SK-N-MC (cell line): ENCODE data around the gene TMOD1.

ENCODE experiments used
- DNase-seq: peaks from one replicate; pipeline ENCODE4 v3.0.0-alpha.2; 2011; ENCODE audit warnings: low read depth, low spot score
- H3K27ac ChIP-seq: fragments of 200-600 bp; sonication (generic); 2 replicates; pipeline ENCODE4 v1.5.1; 2016; ENCODE audit warnings: mixed run types
- H3K36me3 ChIP-seq: fragments of 200-600 bp; sonication (generic); 2 replicates; pipeline ENCODE4 v1.6.1; 2017; ENCODE audit warnings: antibody characterized with exemption, low read length, mixed read lengths; ENCODE audit not compliant: insufficient read depth
- H3K4me3 ChIP-seq: fragments of 200-600 bp; sonication (generic); 2 replicates; pipeline ENCODE4 v1.5.1; 2016
- H3K9ac ChIP-seq: fragments of 200-600 bp; sonication (generic); 2 replicates; pipeline ENCODE4 v1.8.0; 2017; ENCODE audit warnings: mixed run types, mixed read lengths; ENCODE audit not compliant: insufficient read length
- H3K9me3 ChIP-seq: fragments of 200-600 bp; sonication (generic); 2 replicates; pipeline ENCODE4 v1.6.1; 2017; ENCODE audit warnings: low read depth, mild to moderate bottlenecking, antibody characterized with exemption, low read length, moderate library complexity, mixed read lengths
- EZH2 ChIP-seq: fragments of 200-600 bp; sonication (generic); IDR thresholded peaks from one replicate; pipeline ENCODE4 v1.6.1; 2017; ENCODE audit warnings: antibody characterized with exemption
- FOXP2 ChIP-seq: optimal IDR thresholded peaks from 2 replicates; pipeline ENCODE3; 2011; ENCODE audit warnings: mild to moderate bottlenecking, moderate library complexity; ENCODE audit not compliant: insufficient read depth; ENCODE audit errors: extremely low read length, control extremely low read depth
- POLR2AphosphoS5 ChIP-seq: IDR thresholded peaks from 2 replicates; pipeline ENCODE4 v1.6.1; 2012; ENCODE audit warnings: mild to moderate bottlenecking, low read depth, low read length, borderline replicate concordance

TMOD1 gene

GRCh38 chr9:97474372-97474925 is 27.0 kb upstream of the TMOD1 start:
- TF ChIP-seq FOXP2, result no peak
- no peak for TF ChIP-seq EZH2
- no peak for TF ChIP-seq POLR2AphosphoS5
- Histone ChIP-seq H3K4me3 (no peak overlapping the region), H3K36me3 (no peaks in the 10 kb centered on the region), H3K9me3 (no peaks in the 10 kb centered on the region), H3K9ac (no peak overlapping the region), H3K27ac (no peak overlapping the region)
- DNase-seq, result no peak

GRCh38 chr9:97475059-97475458 is 26.4 kb upstream of the TMOD1 start:
- H3K36me3 ChIP-seq, result no peaks in the 10 kb centered on the region
- H3K4me3 ChIP-seq, result no peak overlapping the region
- H3K9ac ChIP-seq, result no peak overlapping the region
- no peaks in the 10 kb centered on the region for H3K9me3 ChIP-seq
- DNase-seq, result no peak
- no peak overlapping the region for H3K27ac ChIP-seq
- TF ChIP-seq POLR2AphosphoS5 (no peak), FOXP2 (no peak), EZH2 (no peak)

- no peak overlapping the region for H3K27ac ChIP-seq
- no peak overlapping the region for H3K4me3 ChIP-seq
- no peak for TF ChIP-seq EZH2
- TF ChIP-seq FOXP2, result no peak
- TF ChIP-seq POLR2AphosphoS5, result no peak
- no peaks in the 10 kb centered on the region for H3K36me3 ChIP-seq
- H3K9me3 ChIP-seq, result no peaks in the 10 kb centered on the region
- no peak for DNase-seq
- H3K9ac ChIP-seq, result no peak overlapping the region
Observed at GRCh38 chr9:97478301-97478981, 23.0 kb upstream of the TMOD1 start.

- H3K9me3 ChIP-seq, result no peaks in the 10 kb centered on the region
- H3K27ac ChIP-seq, result no peak overlapping the region
- H3K4me3 ChIP-seq, result no peak overlapping the region
- TF ChIP-seq EZH2, result no peak
- no peak for TF ChIP-seq POLR2AphosphoS5
- no peak for TF ChIP-seq FOXP2
- no peaks in the 10 kb centered on the region for H3K36me3 ChIP-seq
- DNase-seq, result no peak
- H3K9ac ChIP-seq, result no peak overlapping the region
Observed at GRCh38 chr9:97479496-97480159, 21.8 kb upstream of the TMOD1 start.

GRCh38 chr9:97480174-97480573 is 21.3 kb upstream of the TMOD1 start:
- Histone ChIP-seq H3K36me3 (no peaks in the 10 kb centered on the region), H3K4me3 (no peak overlapping the region), H3K9me3 (no peaks in the 10 kb centered on the region), H3K27ac (no peak overlapping the region), H3K9ac (no peak overlapping the region)
- no peak for TF ChIP-seq POLR2AphosphoS5
- no peak for DNase-seq

GRCh38 chr9:97480749-97481148 is 20.7 kb upstream of the TMOD1 start:
- DNase-seq, result no peak
- H3K36me3 ChIP-seq, result no peaks in the 10 kb centered on the region
- no peak overlapping the region for H3K9ac ChIP-seq
- no peak overlapping the region for H3K4me3 ChIP-seq
- no peak overlapping the region for H3K27ac ChIP-seq
- no peak for TF ChIP-seq POLR2AphosphoS5
- TF ChIP-seq FOXP2, result no peak
- TF ChIP-seq EZH2, result no peak
- no peaks in the 10 kb centered on the region for H3K9me3 ChIP-seq

GRCh38 chr9:97484134-97484533 is 17.3 kb upstream of the TMOD1 start:
- TF ChIP-seq POLR2AphosphoS5 (no peak), FOXP2 (no peak), EZH2 (no peak)
- no peak overlapping the region for H3K9ac ChIP-seq
- DNase-seq, result no peak
- no peak overlapping the region for H3K4me3 ChIP-seq
- no peaks in the 10 kb centered on the region for H3K36me3 ChIP-seq
- no peaks in the 10 kb centered on the region for H3K9me3 ChIP-seq
- no peak overlapping the region for H3K27ac ChIP-seq

- Histone ChIP-seq H3K36me3 (no peaks in the 10 kb centered on the region), H3K9me3 (no peaks in the 10 kb centered on the region), H3K4me3 (no peak overlapping the region), H3K27ac (no peak overlapping the region), H3K9ac (no peak overlapping the region)
- no peak for DNase-seq
- no peak for TF ChIP-seq POLR2AphosphoS5
- no peak for TF ChIP-seq FOXP2
- no peak for TF ChIP-seq EZH2
Observed at GRCh38 chr9:97487107-97487506, 14.4 kb upstream of the TMOD1 start.

- Histone ChIP-seq H3K27ac (no peak overlapping the region), H3K9ac (no peak overlapping the region), H3K36me3 (no peaks in the 10 kb centered on the region), H3K4me3 (no peak overlapping the region), H3K9me3 (no peaks in the 10 kb centered on the region)
- no peak for DNase-seq
- TF ChIP-seq POLR2AphosphoS5, result no peak
- TF ChIP-seq EZH2, result no peak
- TF ChIP-seq FOXP2, result no peak
Observed at GRCh38 chr9:97487861-97488260, 13.6 kb upstream of the TMOD1 start.
